KMS-11 (cell line): ENCODE measurements around the gene TCF4.

Experiments used
- H2AFZ ChIP-seq: fragments of 200-600 bp; sonication (generic); 2 replicates; pipeline ENCODE4 v1.6.1; 2016; ENCODE audit warnings: antibody characterized with exemption, mixed run types, low read depth
- H3K27ac ChIP-seq: fragments of 200-600 bp; sonication (generic); 2 replicates; pipeline ENCODE4 v1.6.1; 2016; ENCODE audit warnings: mild to moderate bottlenecking, mixed run types
- H3K27me3 ChIP-seq: fragments of 200-600 bp; sonication (generic); 2 replicates; pipeline ENCODE4 v1.6.1; 2017; ENCODE audit warnings: mild to moderate bottlenecking, low read depth, mixed run types, moderate library complexity; ENCODE audit not compliant: insufficient read depth
- H3K36me3 ChIP-seq: fragments of 200-600 bp; sonication (generic); 2 replicates; pipeline ENCODE4 v1.6.1; 2017; ENCODE audit warnings: mild to moderate bottlenecking, mixed run types; ENCODE audit not compliant: insufficient read depth
- H3K4me1 ChIP-seq: fragments of 200-600 bp; sonication (generic); 2 replicates; pipeline ENCODE4 v1.6.1; 2016; ENCODE audit warnings: mild to moderate bottlenecking, low read depth, mixed run types; ENCODE audit not compliant: poor library complexity, severe bottlenecking
- H3K4me2 ChIP-seq: fragments of 200-600 bp; sonication (generic); 2 replicates; pipeline ENCODE4 v1.7.0; 2016; ENCODE audit warnings: mild to moderate bottlenecking, mixed run types
- H3K4me3 ChIP-seq: fragments of 200-600 bp; sonication (generic); IDR thresholded peaks from 2 replicates; pipeline ENCODE4 v1.6.1; 2017; ENCODE audit warnings: low read depth, low read length, mixed read lengths; ENCODE audit not compliant: insufficient read depth
- H3K79me2 ChIP-seq: fragments of 200-600 bp; sonication (generic); 2 replicates; pipeline ENCODE4 v1.6.1; 2016; ENCODE audit warnings: low read depth, mixed run types; ENCODE audit not compliant: insufficient read depth
- H3K9ac ChIP-seq: fragments of 200-600 bp; sonication (generic); 2 replicates; pipeline ENCODE4 v1.6.1; 2016; ENCODE audit warnings: mild to moderate bottlenecking, mixed run types
- H4K20me1 ChIP-seq: fragments of 200-600 bp; sonication (generic); 2 replicates; pipeline ENCODE4 v1.6.1; 2016; ENCODE audit warnings: mild to moderate bottlenecking, mixed run types; ENCODE audit not compliant: insufficient read depth
- TF ChIP-seq, protein P1 (sequence below): fragments of 200-600 bp; sonication (generic); conservative IDR thresholded peaks from 2 replicates; pipeline ENCODE4 v1.6.1; 2017; ENCODE audit warnings: low read depth, mild to moderate bottlenecking, antibody characterized with exemption, low read length, moderate library complexity, mixed read lengths

TCF4 gene

DNA sequence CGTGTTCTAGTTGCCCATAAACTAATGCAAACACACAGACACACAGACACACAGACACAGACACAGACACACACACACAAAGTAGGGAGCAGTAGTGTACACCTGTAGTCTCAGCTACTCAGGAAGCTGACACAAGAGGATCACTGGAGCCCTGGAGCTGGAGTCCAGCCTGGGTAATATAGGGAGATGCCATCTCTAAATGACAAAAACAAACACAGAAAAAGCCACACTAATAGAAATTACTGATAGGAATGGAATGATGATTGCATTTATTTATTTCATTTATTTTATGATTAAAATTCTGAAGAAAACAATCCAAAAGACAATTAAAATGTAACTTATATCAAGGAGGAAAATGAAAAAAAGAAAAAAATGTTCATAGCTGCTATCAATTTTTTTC lies 30.8 kb downstream of the TCF4 start:
- H3K4me1 ChIP-seq = peaks cover 5% of the 10 kb centered on the region
- peaks cover 5% of the 10 kb centered on the region; the same call in 1 of the 2 replicates for H3K79me2 ChIP-seq
- no peak overlapping the region for H2AFZ ChIP-seq
- H4K20me1 ChIP-seq = 0 out of 2 replicates have a peak, but pooled peaks cover 3% of the 10 kb centered on the region
- no peak overlapping the region for H3K9ac ChIP-seq
- H3K4me2 ChIP-seq = no peak overlapping the region
- no peak overlapping the region for H3K27ac ChIP-seq
- H3K27me3 ChIP-seq = no peaks in the 10 kb centered on the region
- TF ChIP-seq, protein P1, sequence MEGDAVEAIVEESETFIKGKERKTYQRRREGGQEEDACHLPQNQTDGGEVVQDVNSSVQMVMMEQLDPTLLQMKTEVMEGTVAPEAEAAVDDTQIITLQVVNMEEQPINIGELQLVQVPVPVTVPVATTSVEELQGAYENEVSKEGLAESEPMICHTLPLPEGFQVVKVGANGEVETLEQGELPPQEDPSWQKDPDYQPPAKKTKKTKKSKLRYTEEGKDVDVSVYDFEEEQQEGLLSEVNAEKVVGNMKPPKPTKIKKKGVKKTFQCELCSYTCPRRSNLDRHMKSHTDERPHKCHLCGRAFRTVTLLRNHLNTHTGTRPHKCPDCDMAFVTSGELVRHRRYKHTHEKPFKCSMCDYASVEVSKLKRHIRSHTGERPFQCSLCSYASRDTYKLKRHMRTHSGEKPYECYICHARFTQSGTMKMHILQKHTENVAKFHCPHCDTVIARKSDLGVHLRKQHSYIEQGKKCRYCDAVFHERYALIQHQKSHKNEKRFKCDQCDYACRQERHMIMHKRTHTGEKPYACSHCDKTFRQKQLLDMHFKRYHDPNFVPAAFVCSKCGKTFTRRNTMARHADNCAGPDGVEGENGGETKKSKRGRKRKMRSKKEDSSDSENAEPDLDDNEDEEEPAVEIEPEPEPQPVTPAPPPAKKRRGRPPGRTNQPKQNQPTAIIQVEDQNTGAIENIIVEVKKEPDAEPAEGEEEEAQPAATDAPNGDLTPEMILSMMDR = no peak
- no peaks in the 10 kb centered on the region; the same call in 1 of the 2 replicates for H3K36me3 ChIP-seq
- no peak overlapping the region for H3K4me3 ChIP-seq

DNA sequence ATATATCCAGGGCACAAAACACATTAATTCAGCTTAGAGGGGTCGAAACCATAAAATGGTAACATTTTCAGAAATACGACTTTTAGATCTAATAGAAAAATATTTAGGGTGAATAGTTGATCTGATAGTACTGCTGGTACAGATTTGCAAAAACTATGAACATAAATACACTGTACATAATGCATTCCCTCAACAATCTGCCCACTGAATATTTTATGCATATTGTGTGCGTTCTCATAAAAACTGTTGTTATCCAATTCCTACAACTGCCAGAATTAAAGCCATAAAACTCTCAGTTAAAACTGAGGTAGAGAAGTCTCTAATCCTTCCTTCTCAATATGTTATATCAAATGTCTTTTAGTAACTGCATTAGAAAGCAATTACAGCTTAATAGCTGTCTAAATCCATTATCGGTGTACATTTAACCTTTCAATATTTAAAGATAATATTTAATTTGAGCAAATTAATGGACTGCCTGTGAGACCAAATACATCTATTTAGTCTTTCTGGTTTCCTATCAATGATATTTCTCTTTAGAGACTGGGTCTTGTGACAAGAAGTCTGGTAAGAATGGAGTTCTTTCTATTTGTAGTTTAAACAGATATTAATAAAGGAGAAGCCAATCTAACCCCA lies 32.5 kb downstream of the TCF4 start:
- H3K4me2 ChIP-seq = no peak overlapping the region
- no peak overlapping the region for H2AFZ ChIP-seq
- TF ChIP-seq, protein P1 = no peak
- H4K20me1 ChIP-seq = 0 out of 2 replicates have a peak, but pooled peaks cover 3% of the 10 kb centered on the region
- no peaks in the 10 kb centered on the region; the same call in 1 of the 2 replicates for H3K36me3 ChIP-seq
- H3K9ac ChIP-seq = no peak overlapping the region
- no peaks in the 10 kb centered on the region for H3K27me3 ChIP-seq
- no peak overlapping the region for H3K4me3 ChIP-seq
- H3K79me2 ChIP-seq = peaks cover 9% of the 10 kb centered on the region; the same call in 1 of the 2 replicates
- H3K4me1 ChIP-seq = peaks cover 5% of the 10 kb centered on the region
- no peak overlapping the region for H3K27ac ChIP-seq

DNA sequence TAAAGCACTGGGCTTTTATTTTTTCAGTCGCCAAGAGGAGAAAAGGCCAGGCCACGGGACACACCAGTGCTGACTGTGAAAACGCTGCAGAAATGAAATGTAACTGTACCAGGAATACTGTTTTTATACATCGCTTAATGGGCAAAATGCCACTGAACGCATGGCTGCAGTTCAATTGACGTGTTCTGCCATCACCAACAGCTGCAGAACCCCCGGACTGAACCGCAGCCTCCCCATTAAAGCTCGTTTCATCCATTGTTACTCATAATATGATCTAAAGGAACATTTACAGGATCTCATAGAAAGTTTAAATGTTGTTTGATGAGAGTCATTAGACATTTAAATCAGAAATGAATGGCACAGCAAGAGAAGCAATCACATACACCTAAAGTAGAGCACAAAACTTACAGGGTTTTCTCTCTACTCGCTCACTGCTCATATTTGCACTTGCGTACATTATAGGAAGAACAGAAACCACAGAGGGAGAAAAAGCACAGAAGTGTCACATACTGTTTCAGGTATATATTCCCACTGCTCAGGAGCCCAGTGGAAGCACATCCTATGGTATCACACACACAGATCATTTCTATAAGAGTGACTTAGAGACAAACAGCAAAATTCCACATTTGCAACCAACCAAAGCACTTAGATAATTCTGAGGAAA lies 35.3 kb downstream of the TCF4 start:
- H2AFZ ChIP-seq = no peak overlapping the region
- no peak overlapping the region for H3K4me3 ChIP-seq
- no peak overlapping the region for H3K9ac ChIP-seq
- no peak overlapping the region for H3K27ac ChIP-seq
- H3K4me1 ChIP-seq = no peaks in the 10 kb centered on the region
- H3K79me2 ChIP-seq = 0 out of 2 replicates have a peak, but pooled peaks cover 9% of the 10 kb centered on the region
- TF ChIP-seq, protein P1 = no peak
- no peak overlapping the region for H3K4me2 ChIP-seq
- no peaks in the 10 kb centered on the region for H3K27me3 ChIP-seq
- no peaks in the 10 kb centered on the region; the same call in 1 of the 2 replicates for H3K36me3 ChIP-seq
- 0 out of 2 replicates have a peak, but pooled peaks cover 3% of the 10 kb centered on the region for H4K20me1 ChIP-seq

DNA sequence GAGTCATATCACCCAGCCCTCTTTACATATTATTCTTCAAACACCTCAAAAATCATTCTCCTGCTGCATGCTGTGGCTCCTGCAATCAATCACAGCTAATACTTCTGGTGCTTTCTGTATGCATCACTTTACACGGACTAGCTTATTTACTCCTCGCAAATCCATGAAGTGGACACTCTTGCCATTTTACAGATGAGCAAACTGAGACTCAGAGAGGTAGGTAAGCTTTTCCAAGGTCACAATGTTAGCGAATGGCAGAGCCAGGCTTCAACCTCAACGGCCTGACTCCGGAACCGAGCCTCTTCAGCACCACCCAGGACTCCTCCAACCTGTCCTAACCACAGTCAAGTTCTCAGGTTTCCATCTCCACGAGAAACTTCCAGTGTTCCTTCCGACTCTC lies 36.8 kb downstream of the TCF4 start:
- Histone ChIP-seq H2AFZ (no peak overlapping the region), H3K4me2 (no peak overlapping the region), H3K79me2 (0 out of 2 replicates have a peak, but pooled peaks cover 9% of the 10 kb centered on the region), H4K20me1 (0 out of 2 replicates have a peak, but pooled peaks cover 3% of the 10 kb centered on the region), H3K27ac (no peak overlapping the region), H3K27me3 (no peaks in the 10 kb centered on the region), H3K36me3 (no peaks in the 10 kb centered on the region), H3K4me3 (no peak overlapping the region), H3K9ac (no peak overlapping the region), H3K4me1 (no peaks in the 10 kb centered on the region)
- TF ChIP-seq, protein P1 = no peak
